WERI-Rb-1 (cell line): ENCODE data around the gene CIT.

Experiments used
- DNase-seq: peaks from one replicate; pipeline ENCODE4 v3.0.0-alpha.2; 2020
- H3K27ac ChIP-seq: fragments of 250-450 bp; sonication (Bioruptor Pico); 2 replicates; pipeline ENCODE4 v1.5.1; 2020; ENCODE audit warnings: mild to moderate bottlenecking, moderate library complexity
- H3K27me3 ChIP-seq: fragments of 250-450 bp; sonication (Bioruptor Pico); 2 replicates; pipeline ENCODE4 v1.5.1; 2021; ENCODE audit warnings: mild to moderate bottlenecking, low read depth, moderate library complexity; ENCODE audit not compliant: insufficient read depth, severe bottlenecking
- H3K36me3 ChIP-seq: fragments of 250-450 bp; sonication (Bioruptor Pico); 2 replicates; pipeline ENCODE4 v1.5.1; 2020; ENCODE audit warnings: mild to moderate bottlenecking, moderate library complexity
- H3K4me3 ChIP-seq: 2 replicates; pipeline ENCODE4 v1.5.1; 2011; ENCODE audit warnings: low read depth, mild to moderate bottlenecking, control low read depth, low read length
- H3K9me3 ChIP-seq: fragments of 250-450 bp; sonication (Bioruptor Pico); 2 replicates; pipeline ENCODE4 v1.5.1; 2021; ENCODE audit warnings: mild to moderate bottlenecking, moderate library complexity; ENCODE audit not compliant: severe bottlenecking
- TF ChIP-seq, protein P1 (sequence below): IDR thresholded peaks from 2 replicates; pipeline ENCODE4 v1.5.1; 2011; ENCODE audit warnings: low read depth, mild to moderate bottlenecking, control low read depth, inconsistent platforms, low read length

The CIT gene, protein sequence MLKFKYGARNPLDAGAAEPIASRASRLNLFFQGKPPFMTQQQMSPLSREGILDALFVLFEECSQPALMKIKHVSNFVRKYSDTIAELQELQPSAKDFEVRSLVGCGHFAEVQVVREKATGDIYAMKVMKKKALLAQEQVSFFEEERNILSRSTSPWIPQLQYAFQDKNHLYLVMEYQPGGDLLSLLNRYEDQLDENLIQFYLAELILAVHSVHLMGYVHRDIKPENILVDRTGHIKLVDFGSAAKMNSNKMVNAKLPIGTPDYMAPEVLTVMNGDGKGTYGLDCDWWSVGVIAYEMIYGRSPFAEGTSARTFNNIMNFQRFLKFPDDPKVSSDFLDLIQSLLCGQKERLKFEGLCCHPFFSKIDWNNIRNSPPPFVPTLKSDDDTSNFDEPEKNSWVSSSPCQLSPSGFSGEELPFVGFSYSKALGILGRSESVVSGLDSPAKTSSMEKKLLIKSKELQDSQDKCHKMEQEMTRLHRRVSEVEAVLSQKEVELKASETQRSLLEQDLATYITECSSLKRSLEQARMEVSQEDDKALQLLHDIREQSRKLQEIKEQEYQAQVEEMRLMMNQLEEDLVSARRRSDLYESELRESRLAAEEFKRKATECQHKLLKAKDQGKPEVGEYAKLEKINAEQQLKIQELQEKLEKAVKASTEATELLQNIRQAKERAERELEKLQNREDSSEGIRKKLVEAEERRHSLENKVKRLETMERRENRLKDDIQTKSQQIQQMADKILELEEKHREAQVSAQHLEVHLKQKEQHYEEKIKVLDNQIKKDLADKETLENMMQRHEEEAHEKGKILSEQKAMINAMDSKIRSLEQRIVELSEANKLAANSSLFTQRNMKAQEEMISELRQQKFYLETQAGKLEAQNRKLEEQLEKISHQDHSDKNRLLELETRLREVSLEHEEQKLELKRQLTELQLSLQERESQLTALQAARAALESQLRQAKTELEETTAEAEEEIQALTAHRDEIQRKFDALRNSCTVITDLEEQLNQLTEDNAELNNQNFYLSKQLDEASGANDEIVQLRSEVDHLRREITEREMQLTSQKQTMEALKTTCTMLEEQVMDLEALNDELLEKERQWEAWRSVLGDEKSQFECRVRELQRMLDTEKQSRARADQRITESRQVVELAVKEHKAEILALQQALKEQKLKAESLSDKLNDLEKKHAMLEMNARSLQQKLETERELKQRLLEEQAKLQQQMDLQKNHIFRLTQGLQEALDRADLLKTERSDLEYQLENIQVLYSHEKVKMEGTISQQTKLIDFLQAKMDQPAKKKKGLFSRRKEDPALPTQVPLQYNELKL (N-terminal part only)

DNA sequence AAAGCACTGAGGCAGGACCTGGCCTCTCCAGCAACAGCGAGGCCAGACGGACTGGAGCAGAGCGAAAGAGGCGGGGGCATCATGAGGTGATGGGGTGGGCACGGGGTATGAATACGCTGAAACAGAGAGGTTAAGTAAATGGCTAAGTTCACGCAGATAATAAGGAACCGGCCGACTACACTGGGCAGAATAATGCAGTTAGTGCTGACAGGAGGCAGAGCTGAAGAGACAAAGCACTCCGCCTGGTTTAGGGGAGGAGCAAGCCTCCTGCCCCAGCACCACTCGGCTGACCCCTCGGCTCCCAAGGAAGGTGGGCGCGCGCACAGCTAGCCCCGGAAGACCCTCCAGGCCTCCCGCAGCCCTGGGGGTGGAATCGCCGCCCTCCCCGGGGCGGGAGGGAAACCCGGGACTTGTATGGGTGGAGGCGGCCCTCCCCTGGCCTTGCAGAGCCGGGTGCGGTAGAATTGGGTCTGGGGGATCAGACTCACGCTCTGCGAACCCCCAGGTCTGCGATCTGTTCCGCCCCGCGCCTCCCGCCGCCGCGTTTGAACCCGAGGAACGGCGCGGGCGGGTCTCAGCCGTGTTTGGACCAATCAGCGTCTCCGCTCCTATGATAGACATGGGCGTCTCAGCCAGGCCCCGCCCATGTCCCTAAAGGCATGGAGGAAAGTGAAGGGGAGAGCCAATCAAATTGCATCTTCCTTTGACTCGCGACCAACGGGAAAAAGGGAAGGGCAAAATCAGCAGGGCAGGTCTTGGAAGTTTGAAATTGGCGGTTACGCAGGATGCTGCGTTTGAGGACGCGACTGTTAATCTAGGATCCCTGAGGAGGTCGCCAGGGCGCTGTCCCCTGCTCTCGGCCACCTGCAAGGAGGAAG lies at the start of gene CIT:
Gene CIT, minus strand, starts transcription at position 560 of the 878 bp plus-strand sequence. CDS start 1,152 bp downstream, outside the sequence.
- no peaks in the 10 kb centered on the region for H3K27me3 ChIP-seq
- peak; percentile 94 for DNase-seq
- TF ChIP-seq, protein P1, sequence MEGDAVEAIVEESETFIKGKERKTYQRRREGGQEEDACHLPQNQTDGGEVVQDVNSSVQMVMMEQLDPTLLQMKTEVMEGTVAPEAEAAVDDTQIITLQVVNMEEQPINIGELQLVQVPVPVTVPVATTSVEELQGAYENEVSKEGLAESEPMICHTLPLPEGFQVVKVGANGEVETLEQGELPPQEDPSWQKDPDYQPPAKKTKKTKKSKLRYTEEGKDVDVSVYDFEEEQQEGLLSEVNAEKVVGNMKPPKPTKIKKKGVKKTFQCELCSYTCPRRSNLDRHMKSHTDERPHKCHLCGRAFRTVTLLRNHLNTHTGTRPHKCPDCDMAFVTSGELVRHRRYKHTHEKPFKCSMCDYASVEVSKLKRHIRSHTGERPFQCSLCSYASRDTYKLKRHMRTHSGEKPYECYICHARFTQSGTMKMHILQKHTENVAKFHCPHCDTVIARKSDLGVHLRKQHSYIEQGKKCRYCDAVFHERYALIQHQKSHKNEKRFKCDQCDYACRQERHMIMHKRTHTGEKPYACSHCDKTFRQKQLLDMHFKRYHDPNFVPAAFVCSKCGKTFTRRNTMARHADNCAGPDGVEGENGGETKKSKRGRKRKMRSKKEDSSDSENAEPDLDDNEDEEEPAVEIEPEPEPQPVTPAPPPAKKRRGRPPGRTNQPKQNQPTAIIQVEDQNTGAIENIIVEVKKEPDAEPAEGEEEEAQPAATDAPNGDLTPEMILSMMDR: no peak
- H3K27ac ChIP-seq: peak within 1 kb of the TSS; percentile 95
- peaks cover 33% of the 10 kb centered on the region for H3K36me3 ChIP-seq
- peak within 1 kb of the TSS; percentile 93 for H3K4me3 ChIP-seq
- H3K9me3 ChIP-seq: no peaks in the 10 kb centered on the region

DNA sequence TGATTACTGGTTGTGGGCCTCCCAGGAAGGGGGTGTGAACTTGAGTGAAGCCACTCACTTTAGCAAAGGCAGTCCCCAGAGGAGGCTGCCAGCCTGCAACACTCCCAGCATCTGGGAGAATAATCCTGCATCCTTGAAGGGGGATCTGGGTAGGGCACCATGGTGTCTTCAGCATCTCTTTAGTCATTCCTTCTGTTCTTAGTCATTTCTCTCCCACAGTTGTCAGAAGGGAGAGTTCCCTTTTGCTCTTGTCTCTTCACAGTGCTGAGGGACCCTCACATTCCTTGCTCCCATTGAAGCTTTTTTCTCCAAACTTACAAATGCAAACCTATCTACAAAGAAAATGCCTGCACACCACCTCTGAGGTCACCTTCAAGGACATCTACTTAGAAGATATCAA lies 48.1 kb upstream of the CIT start:
- Histone ChIP-seq H3K27ac (no peak overlapping the region), H3K4me3 (no peak overlapping the region), H3K27me3 (no peaks in the 10 kb centered on the region), H3K9me3 (no peaks in the 10 kb centered on the region), H3K36me3 (no peaks in the 10 kb centered on the region)
- TF ChIP-seq, protein P1: no peak
- DNase-seq: no peak

DNA sequence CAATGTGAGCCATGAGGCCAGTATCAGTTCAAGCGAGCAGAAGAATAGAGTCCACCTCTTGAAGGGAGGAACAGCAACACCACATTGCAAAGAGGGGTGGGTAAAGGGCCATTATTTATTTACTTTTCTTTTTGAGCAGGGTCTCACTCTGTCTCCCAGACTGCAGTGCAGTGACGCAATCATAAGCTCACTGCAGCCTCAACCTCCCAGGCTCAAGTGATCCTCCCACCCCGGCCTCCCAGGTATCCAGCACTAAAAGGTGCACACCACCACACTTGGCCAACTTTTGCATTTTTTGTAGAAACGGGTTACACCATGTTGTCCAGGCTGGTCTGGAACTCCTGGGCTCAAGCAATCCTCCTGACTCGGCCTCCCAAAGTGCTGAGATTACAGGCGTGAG lies 42.9 kb upstream of the CIT start:
- H3K27ac ChIP-seq: no peak overlapping the region
- TF ChIP-seq, protein P1: no peak
- H3K4me3 ChIP-seq: no peak overlapping the region

DNA sequence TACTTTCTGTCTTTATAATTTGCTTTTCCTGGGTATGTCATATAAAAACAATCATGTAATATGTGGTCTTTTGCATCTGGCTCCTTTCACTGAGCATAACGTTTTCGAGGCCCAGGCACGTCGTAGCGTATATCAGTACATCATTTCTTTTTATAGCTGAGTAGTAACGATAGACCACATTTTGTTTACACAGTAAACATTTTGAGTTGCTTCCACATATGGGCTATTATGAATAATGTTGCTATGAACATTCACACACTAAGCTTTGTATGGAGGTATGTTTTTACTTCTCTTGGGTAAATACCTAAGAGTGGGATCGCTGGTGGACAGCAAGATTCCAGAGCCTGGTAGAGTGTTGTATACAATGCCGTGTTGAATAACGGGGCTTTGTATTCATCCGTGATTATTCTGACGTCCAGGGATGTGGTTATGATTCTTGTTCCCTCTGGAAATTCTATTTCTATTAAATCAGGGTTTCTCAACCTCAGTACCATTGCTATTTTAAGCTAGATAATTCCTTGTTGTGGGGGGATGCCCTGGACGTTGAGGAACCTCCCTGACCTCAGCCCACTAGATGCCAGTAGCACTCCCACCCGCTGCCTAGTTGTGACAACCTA lies 38.9 kb upstream of the CIT start:
- no peak overlapping the region for H3K4me3 ChIP-seq
- no peaks in the 10 kb centered on the region for H3K36me3 ChIP-seq
- no peaks in the 10 kb centered on the region for H3K27me3 ChIP-seq
- H3K27ac ChIP-seq: no peak overlapping the region
- no peak for DNase-seq
- TF ChIP-seq, protein P1: no peak
- no peaks in the 10 kb centered on the region for H3K9me3 ChIP-seq

More for the DNA sequence above, 42.9 kb upstream of the CIT start:
- H3K27me3 ChIP-seq: no peaks in the 10 kb centered on the region
- no peaks in the 10 kb centered on the region for H3K9me3 ChIP-seq
- H3K36me3 ChIP-seq: no peaks in the 10 kb centered on the region
- no peak for DNase-seq
